H9 (cell line): ENCODE results near the gene SCN10A. TPM values are rescaled to one million over a fixed set of nuclear protein-coding genes. Genes with fewer than 3 reads are reported as not detected.

Experiments
- DNase-seq: peaks from one replicate; pipeline ENCODE4 v3.0.0-alpha.2; 2017
- H2AFZ ChIP-seq: one replicate; pipeline ENCODE4 v1.6.1; 2013; ENCODE audit warnings: mild to moderate bottlenecking, low read length, control low read depth, moderate library complexity
- H2AK5ac ChIP-seq: 2 replicates; pipeline ENCODE4 v1.6.1; 2013; ENCODE audit warnings: low read length, control low read depth, mixed read lengths; ENCODE audit not compliant: insufficient read length
- H2BK120ac ChIP-seq: one replicate; pipeline ENCODE4 v1.6.1; 2013; ENCODE audit warnings: low read depth, mild to moderate bottlenecking, low read length, control low read depth, inconsistent platforms; ENCODE audit not compliant: poor library complexity, severe bottlenecking
- H2BK12ac ChIP-seq: 2 replicates; pipeline ENCODE4 v1.6.1; 2013; ENCODE audit warnings: low read length, control low read depth, mixed read lengths, low read depth; ENCODE audit not compliant: insufficient read length
- H2BK15ac ChIP-seq: 2 replicates; pipeline ENCODE4 v1.6.1; 2013; ENCODE audit warnings: low read depth, low read length, control low read depth
- H2BK20ac ChIP-seq: one replicate; pipeline ENCODE4 v1.6.1; 2013; ENCODE audit warnings: low read depth, mild to moderate bottlenecking, low read length, control low read depth, inconsistent platforms; ENCODE audit not compliant: poor library complexity, severe bottlenecking
- H2BK5ac ChIP-seq: 2 replicates; pipeline ENCODE4 v1.6.1; 2013; ENCODE audit warnings: low read length, control low read depth, mixed read lengths; ENCODE audit not compliant: insufficient read length
- H3K14ac ChIP-seq: 2 replicates; pipeline ENCODE4 v1.6.1; 2013; ENCODE audit warnings: low read length, control low read depth; ENCODE audit not compliant: insufficient read depth
- H3K18ac ChIP-seq: 2 replicates; pipeline ENCODE4 v1.6.1; 2013; ENCODE audit warnings: low read depth, mild to moderate bottlenecking, mixed read lengths, low read length, control low read depth; ENCODE audit not compliant: insufficient read length
- H3K23ac ChIP-seq: 2 replicates; pipeline ENCODE4 v1.6.1; 2013; ENCODE audit warnings: low read length, control low read depth, mixed read lengths, low read depth; ENCODE audit not compliant: insufficient read length
- H3K23me2 ChIP-seq: 2 replicates; pipeline ENCODE4 v1.6.1; 2013; ENCODE audit warnings: low read depth, mild to moderate bottlenecking, mixed read lengths, low read length, control low read depth; ENCODE audit not compliant: insufficient read length, poor library complexity, severe bottlenecking
- H3K27ac ChIP-seq: 2 replicates; pipeline ENCODE4 v1.5.1; 2013; ENCODE audit warnings: low read length, control low read depth, mixed read lengths, low read depth; ENCODE audit not compliant: insufficient read length
- H3K27me3 ChIP-seq: 2 replicates; pipeline ENCODE4 v1.6.1; 2013; ENCODE audit warnings: low read length, control low read depth, inconsistent platforms; ENCODE audit not compliant: insufficient read depth
- H3K4ac ChIP-seq: 2 replicates; pipeline ENCODE4 v1.6.1; 2013; ENCODE audit warnings: low read depth, mild to moderate bottlenecking, control low read depth, inconsistent platforms, low read length, moderate library complexity
- H3K4me1 ChIP-seq: 2 replicates; pipeline ENCODE4 v1.6.1; 2013; ENCODE audit warnings: low read length, control low read depth, inconsistent platforms; ENCODE audit not compliant: insufficient read depth
- H3K4me2 ChIP-seq: 2 replicates; pipeline ENCODE4 v1.6.1; 2013; ENCODE audit warnings: low read length, control low read depth, mixed read lengths; ENCODE audit not compliant: insufficient read length, insufficient read depth
- H3K56ac ChIP-seq: 2 replicates; pipeline ENCODE4 v1.6.1; 2013; ENCODE audit warnings: low read depth, mild to moderate bottlenecking, mixed read lengths, low read length, control low read depth; ENCODE audit not compliant: insufficient read length
- H3K79me1 ChIP-seq: 2 replicates; pipeline ENCODE4 v1.6.1; 2013; ENCODE audit warnings: low read depth, mild to moderate bottlenecking, moderate library complexity, low read length, control low read depth, inconsistent platforms; ENCODE audit not compliant: insufficient read depth, poor library complexity, severe bottlenecking
- H3K79me2 ChIP-seq: 2 replicates; pipeline ENCODE4 v1.6.1; 2013; ENCODE audit warnings: low read length, control low read depth, inconsistent platforms; ENCODE audit not compliant: insufficient read depth
- H3K9ac ChIP-seq: 2 replicates; pipeline ENCODE4 v1.6.1; 2013; ENCODE audit warnings: low read length, control low read depth, mixed read lengths; ENCODE audit not compliant: insufficient read length; ENCODE audit errors: extremely low read depth
- H3K9me3 ChIP-seq: one replicate; pipeline ENCODE4 v1.6.1; 2013; ENCODE audit warnings: low read depth, low read length, inconsistent platforms; ENCODE audit not compliant: control insufficient read depth
- H3T11ph ChIP-seq: one replicate; pipeline ENCODE4 v1.6.1; 2013; ENCODE audit warnings: mild to moderate bottlenecking, low read length, control low read depth, inconsistent platforms
- H4K20me1 ChIP-seq: one replicate; pipeline ENCODE4 v1.6.1; 2013; ENCODE audit not compliant: control insufficient read depth, insufficient read length, insufficient read depth
- H4K5ac ChIP-seq: 2 replicates; pipeline ENCODE4 v1.6.1; 2013; ENCODE audit warnings: low read depth, mild to moderate bottlenecking, mixed read lengths, low read length, control low read depth; ENCODE audit not compliant: insufficient read length
- H4K8ac ChIP-seq: replicated peaks from 2 replicates; pipeline ENCODE4 v1.6.1; 2013; ENCODE audit warnings: low read length, control low read depth, mixed read lengths, low read depth; ENCODE audit not compliant: insufficient read length
- H4K91ac ChIP-seq: 2 replicates; pipeline ENCODE4 v1.6.1; 2013; ENCODE audit warnings: low read depth, mild to moderate bottlenecking, moderate library complexity, mixed read lengths, low read length, control low read depth; ENCODE audit not compliant: insufficient read length
- H3K27ac Mint-ChIP-seq, 3 experiments: 2 replicates in 2 of 3; 3 replicates in 1 of 3; pipeline ENCODE4 v1.8.0; 2020 to 2021; ENCODE audit warnings: mixed read lengths in 3 of 3, mild to moderate bottlenecking in 1 of 3, moderate library complexity in 1 of 3
- H3K27me3 Mint-ChIP-seq: 2 replicates; pipeline ENCODE4 v1.8.0; 2021; ENCODE audit warnings: low read depth, mild to moderate bottlenecking, moderate library complexity, mixed read lengths
- H3K36me3 Mint-ChIP-seq, 3 experiments: 2 replicates in 2 of 3; 3 replicates in 1 of 3; pipeline ENCODE4 v1.8.0; 2020 to 2021; ENCODE audit warnings: low read depth in 3 of 3, mixed read lengths in 3 of 3; ENCODE audit not compliant: insufficient read depth in 1 of 3
- H3K4me1 Mint-ChIP-seq, 2 experiments: 2 replicates each; pipeline ENCODE4 v1.8.0; 2020; ENCODE audit warnings: mixed read lengths in 2 of 2
- H3K4me3 Mint-ChIP-seq, 2 experiments: 2 replicates in 1 of 2; 3 replicates in 1 of 2; pipeline ENCODE4 v1.8.0; 2020 to 2021; ENCODE audit warnings: mild to moderate bottlenecking in 2 of 2, mixed read lengths in 2 of 2, moderate library complexity in 1 of 2
- H3K9me3 Mint-ChIP-seq, 2 experiments: 2 replicates in 1 of 2; 3 replicates in 1 of 2; pipeline ENCODE4 v1.8.0; 2020; ENCODE audit warnings: mild to moderate bottlenecking in 2 of 2, mixed read lengths in 2 of 2, moderate library complexity in 1 of 2
- WGBS: extraction: QIAGEN DNeasy Blood & Tissue Kit; methylation state at CpG from one replicate; pipeline ENCODE4 v1.1.7; 2013; ENCODE audit warnings: missing lambda C conversion rate, low lambda C conversion rate, mixed read lengths; ENCODE audit not compliant: insufficient read length; ENCODE audit errors: extremely low coverage; 5-methylcytosine and 5-hydroxymethylcytosine counted together
- total RNA-seq: library from RNA; stranded (reverse); gene quantifications from 2 replicates; pipeline ENCODE4 v1.2.1, GENCODE V29; 2021
- TF ChIP-seq, protein P1 (sequence below): fragments of 200-600 bp; sonication (generic); conservative IDR thresholded peaks from 3 replicates; pipeline ENCODE4 v1.8.0; 2021; ENCODE audit warnings: antibody characterized with exemption, mild to moderate bottlenecking

SCN10A gene
- total RNA-seq, 1 experiment from 2014 or later = not detected

DNA sequence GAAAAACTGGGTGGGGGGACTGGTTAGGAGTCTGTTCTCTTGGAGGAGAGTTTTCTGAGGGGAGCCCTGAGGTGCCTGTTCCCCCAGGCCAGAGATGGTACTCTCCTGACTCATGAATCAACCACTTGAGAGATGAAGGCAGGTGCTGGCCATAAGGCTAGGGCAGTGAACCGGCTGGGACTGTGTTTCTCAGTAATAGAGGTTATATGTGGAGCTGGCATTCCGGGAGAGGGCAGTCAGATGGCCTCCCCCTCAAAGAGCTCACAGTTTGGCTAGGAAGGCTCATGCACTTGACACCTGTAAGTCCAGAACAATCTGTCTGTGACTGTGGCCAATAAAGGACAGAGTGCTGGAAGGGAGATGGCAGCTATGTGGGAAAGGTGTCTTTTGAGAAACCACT is 10.0 kb upstream of the SCN10A start:
- H3K27ac ChIP-seq = no peak overlapping the region
- no peaks in the 10 kb centered on the region for H4K20me1 ChIP-seq
- no peak overlapping the region for H3K56ac ChIP-seq
- WGBS = no CpG with 5 or more reads among the region's 2 CpGs
- H3K79me2 ChIP-seq = no peaks in the 10 kb centered on the region
- no peak overlapping the region for H3K18ac ChIP-seq
- no peak overlapping the region for H2BK20ac ChIP-seq
- no peaks in the 10 kb centered on the region for H3K9me3 ChIP-seq
- no peaks in the 10 kb centered on the region for H3K36me3 Mint-ChIP-seq
- TF ChIP-seq, protein P1, sequence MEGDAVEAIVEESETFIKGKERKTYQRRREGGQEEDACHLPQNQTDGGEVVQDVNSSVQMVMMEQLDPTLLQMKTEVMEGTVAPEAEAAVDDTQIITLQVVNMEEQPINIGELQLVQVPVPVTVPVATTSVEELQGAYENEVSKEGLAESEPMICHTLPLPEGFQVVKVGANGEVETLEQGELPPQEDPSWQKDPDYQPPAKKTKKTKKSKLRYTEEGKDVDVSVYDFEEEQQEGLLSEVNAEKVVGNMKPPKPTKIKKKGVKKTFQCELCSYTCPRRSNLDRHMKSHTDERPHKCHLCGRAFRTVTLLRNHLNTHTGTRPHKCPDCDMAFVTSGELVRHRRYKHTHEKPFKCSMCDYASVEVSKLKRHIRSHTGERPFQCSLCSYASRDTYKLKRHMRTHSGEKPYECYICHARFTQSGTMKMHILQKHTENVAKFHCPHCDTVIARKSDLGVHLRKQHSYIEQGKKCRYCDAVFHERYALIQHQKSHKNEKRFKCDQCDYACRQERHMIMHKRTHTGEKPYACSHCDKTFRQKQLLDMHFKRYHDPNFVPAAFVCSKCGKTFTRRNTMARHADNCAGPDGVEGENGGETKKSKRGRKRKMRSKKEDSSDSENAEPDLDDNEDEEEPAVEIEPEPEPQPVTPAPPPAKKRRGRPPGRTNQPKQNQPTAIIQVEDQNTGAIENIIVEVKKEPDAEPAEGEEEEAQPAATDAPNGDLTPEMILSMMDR = no peak
- peaks cover 8% of the 10 kb centered on the region for H3K27me3 Mint-ChIP-seq
- H2BK12ac ChIP-seq = no peak overlapping the region
- H2BK5ac ChIP-seq = no peak overlapping the region
- H3T11ph ChIP-seq = no peak overlapping the region
- no peaks in the 10 kb centered on the region for H3K4me1 ChIP-seq
- no peak overlapping the region for H3K4ac ChIP-seq
- H3K14ac ChIP-seq = no peak overlapping the region
- DNase-seq = no peak
- no peak overlapping the region for H3K9ac ChIP-seq
- no peaks in the 10 kb centered on the region for H3K23me2 ChIP-seq
- no peak overlapping the region for H4K8ac ChIP-seq
- H2AFZ ChIP-seq = no peak overlapping the region
- H3K23ac ChIP-seq = no peak overlapping the region
- no peak overlapping the region for H4K91ac ChIP-seq
- H3K27ac Mint-ChIP-seq = no peak overlapping the region
- H2BK120ac ChIP-seq = no peak overlapping the region
- no peak overlapping the region for H2AK5ac ChIP-seq
- H3K27me3 ChIP-seq = no peaks in the 10 kb centered on the region
- H3K4me3 Mint-ChIP-seq = no peak overlapping the region
- no peaks in the 10 kb centered on the region for H3K9me3 Mint-ChIP-seq
- no peak overlapping the region for H2BK15ac ChIP-seq
- H3K4me1 Mint-ChIP-seq = peaks cover 6 to 8% of the 10 kb centered on the region in 2 experiments
- no peaks in the 10 kb centered on the region for H3K79me1 ChIP-seq
- H4K5ac ChIP-seq = no peak overlapping the region
- H3K4me2 ChIP-seq = no peak overlapping the region
